GM21447 (cell line): Measurements from ENCODE around the gene MGAT3.
A peak's percentile ranks its signal among the peaks of the same experiment; 100 is the strongest.

Experiments
- ATAC-seq: cut with Tn5 transposase; IDR thresholded peaks from one replicate; pipeline ENCODE4 v1.9.1; 2021; ENCODE audit not compliant: unreplicated experiment

MGAT3 gene

GRCh38 chr22:39469681-39470450, 13.1 kb downstream of the MGAT3 start:
- no peak for ATAC-seq

GRCh38 chr22:39470451-39471291, 13.9 kb downstream of the MGAT3 start:
- ATAC-seq, result no peak

- ATAC-seq, result peak; percentile 61
Observed at GRCh38 chr22:39471381-39472141, 14.7 kb downstream of the MGAT3 start.

- no peak for ATAC-seq
Observed at GRCh38 chr22:39472570-39473556, 16.1 kb downstream of the MGAT3 start.

GRCh38 chr22:39473851-39474250, 17.0 kb downstream of the MGAT3 start:
- no peak for ATAC-seq

GRCh38 chr22:39474351-39475111, 17.7 kb downstream of the MGAT3 start:
- ATAC-seq, result no peak

DNA sequence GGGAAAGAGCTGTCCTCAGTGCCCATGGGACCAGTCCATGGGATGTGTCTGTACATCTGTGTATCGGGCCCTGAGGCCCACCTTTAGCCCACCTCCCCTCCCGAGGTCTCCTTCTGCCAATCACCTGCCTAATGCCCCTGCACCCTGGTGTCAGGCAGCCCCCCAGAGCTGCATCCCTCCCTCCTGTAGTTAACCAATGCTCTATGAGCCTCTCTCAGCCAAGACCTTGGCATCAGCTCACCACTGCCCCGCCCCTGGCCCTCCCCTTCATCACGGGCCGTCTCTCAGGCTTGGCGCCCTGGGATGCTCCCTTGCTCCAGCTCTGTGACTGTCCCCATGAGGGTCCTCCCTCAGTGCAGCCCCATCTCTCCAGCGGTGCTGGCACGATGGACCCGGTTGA, 18.5 kb downstream of the MGAT3 start:
- no peak for ATAC-seq

DNA sequence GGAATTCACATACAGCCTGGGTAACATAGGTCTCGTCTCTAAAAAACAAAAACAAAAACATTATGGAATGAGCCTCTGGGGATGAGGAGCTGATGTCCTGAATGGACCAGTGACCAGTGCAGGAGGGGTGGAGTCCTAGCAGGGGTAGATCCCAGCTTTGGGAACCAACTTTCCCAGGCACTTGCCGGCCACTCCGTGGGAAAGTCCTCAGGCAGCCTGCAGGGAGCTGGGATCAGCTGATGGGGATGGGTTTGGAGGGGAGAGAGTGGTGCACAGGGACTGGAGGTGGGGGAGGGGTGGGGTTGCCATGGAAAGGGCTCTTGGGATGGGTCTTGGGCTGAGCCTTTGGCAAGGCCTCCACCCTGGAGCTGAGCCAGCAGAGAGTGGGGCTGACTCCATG, 19.1 kb downstream of the MGAT3 start:
- ATAC-seq, result no peak

DNA sequence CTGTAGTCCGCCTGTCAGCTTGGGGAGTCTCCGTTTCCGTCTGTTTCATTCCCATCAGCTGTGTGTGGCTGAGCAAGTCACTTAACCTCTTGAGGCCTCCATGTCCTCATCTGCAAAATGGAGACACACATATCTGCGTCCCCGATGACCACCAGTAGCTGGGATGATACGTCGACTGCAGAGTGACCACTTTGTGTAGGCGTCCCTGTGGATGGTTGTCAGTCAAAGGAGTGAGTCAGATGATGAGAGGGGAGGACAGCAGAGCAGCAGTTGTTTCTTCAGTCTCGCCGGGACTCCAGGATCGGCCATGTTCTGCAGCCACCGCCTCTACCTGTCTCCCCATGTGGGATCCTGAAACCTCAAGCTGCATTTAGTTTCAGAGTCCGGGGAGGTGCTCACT, 19.9 kb downstream of the MGAT3 start:
- no peak for ATAC-seq

DNA sequence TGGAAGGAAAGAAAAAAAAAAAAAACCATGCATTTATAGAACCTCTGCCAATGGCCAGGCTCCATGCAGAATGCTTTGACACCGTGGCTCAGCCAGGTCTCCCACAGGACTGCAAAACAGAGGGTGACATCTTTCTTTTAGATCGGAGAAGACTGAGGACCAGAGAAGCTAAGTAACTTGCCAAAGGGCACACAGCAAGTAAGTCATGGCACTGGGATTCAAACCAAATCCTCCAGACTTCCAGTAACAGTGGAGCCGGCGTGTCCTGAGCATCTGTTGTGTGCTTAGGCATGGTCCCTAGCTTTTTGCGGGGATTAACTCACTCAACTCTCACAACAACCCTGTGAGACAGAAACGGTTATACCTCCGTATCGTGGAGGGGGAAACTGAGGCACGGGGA, 20.7 kb downstream of the MGAT3 start:
- no peak for ATAC-seq

GRCh38 chr22:39478441-39478850, 21.6 kb downstream of the MGAT3 start:
- no peak for ATAC-seq

DNA sequence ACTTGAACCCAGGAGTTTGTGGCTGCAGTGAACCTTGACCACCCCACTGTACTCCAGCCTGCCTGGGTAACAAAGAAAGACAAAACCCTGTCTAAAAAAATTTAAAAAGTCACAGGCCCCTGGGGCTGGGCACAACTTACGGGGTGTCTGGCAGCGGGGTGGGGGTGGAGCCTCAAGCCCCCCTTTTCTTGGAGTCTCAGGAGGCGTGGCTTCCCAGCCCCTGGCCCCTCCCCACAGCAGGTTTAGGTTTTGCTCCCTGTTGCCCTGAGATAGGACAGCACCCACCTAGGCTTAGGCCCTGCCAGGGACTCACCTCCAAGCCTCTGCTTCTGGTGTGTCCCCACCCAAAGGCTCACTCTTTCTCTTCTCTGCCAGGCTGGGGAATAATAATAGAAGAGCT, 22.4 kb downstream of the MGAT3 start:
- ATAC-seq, result no peak

- no peak for ATAC-seq
Observed at GRCh38 chr22:39480557-39480956, 23.7 kb downstream of the MGAT3 start.

- ATAC-seq, result no peak
Observed at GRCh38 chr22:39481054-39481453, 24.2 kb downstream of the MGAT3 start.

- ATAC-seq, result no peak
Observed at GRCh38 chr22:39481595-39481994, 24.8 kb downstream of the MGAT3 start.

GRCh38 chr22:39482768-39483167, 26.0 kb downstream of the MGAT3 start:
- no peak for ATAC-seq

GRCh38 chr22:39486951-39487825, 30.4 kb downstream of the MGAT3 start:
- no peak for ATAC-seq

DNA sequence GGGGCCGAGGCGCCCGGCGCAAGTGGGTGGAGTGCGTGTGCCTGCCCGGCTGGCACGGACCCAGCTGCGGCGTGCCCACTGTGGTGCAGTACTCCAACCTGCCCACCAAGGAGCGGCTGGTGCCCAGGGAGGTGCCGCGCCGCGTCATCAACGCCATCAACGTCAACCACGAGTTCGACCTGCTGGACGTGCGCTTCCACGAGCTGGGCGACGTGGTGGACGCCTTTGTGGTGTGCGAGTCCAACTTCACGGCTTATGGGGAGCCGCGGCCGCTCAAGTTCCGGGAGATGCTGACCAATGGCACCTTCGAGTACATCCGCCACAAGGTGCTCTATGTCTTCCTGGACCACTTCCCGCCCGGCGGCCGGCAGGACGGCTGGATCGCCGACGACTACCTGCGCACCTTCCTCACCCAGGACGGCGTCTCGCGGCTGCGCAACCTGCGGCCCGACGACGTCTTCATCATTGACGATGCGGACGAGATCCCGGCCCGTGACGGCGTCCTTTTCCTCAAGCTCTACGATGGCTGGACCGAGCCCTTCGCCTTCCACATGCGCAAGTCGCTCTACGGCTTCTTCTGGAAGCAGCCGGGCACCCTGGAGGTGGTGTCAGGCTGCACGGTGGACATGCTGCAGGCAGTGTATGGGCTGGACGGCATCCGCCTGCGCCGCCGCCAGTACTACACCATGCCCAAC, 31.2 kb downstream of the MGAT3 start:
- ATAC-seq, result no peak
